Cardiac atrium fibroblast (primary cell): ENCODE results near the gene OR4F6. TPM values are rescaled to one million over a fixed set of nuclear protein-coding genes. Genes with fewer than 3 reads are reported as not detected.

Experiments
- total RNA-seq: library from RNA; depleted of rRNA; stranded (reverse); fragments of >200 nt; gene quantifications from 2 replicates; pipeline ENCODE4 v1.2.3, GENCODE V29; 2015

OR4F6 gene, protein sequence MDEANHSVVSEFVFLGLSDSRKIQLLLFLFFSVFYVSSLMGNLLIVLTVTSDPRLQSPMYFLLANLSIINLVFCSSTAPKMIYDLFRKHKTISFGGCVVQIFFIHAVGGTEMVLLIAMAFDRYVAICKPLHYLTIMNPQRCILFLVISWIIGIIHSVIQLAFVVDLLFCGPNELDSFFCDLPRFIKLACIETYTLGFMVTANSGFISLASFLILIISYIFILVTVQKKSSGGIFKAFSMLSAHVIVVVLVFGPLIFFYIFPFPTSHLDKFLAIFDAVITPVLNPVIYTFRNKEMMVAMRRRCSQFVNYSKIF
- total RNA-seq, result not detected in 2 replicates

DNA sequence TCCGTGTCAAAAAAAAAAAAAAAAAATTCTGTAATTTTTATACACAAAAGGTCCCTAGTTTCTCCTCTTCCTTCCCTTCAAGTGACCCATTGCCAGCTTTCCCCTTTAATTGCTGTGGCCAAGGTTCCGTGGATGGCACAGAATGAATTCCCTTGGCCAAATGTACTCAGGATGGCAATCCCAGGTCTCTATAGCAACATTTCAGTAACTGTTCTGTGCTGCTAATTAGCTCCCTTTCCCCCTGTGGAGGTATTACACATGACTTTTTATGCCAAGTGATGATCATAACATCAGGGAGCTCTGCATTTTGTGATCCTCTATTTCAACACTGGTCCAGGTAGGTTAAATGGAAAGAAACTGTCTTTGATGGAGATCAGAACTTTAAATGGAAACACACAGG lies at the start of gene OR4F6:
Gene OR4F6, plus strand, starts transcription at position 301 of the 400 bp plus-strand sequence. CDS start 2,211 bp downstream, outside the sequence.

DNA sequence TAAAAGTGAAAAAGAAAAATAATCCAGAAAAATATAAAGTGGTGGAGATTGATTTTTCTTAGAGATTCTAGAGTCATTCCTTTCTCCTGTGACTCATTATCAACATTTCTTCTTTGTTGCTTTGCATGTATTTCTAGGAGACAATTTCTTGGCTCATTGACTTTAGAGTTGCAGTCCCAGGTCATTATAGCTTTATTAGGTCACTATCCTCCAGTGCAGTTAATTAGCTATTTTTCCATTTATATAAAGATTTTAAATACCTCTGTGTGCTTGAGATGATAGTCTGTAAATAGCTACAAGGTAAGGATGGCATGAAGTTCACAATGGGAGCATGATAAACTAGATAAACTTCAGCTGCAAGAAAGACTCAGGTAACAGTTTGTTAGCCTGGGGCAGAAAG lies 8.6 kb downstream of the OR4F6 start, which contains the start of gene OR4F15:
Gene OR4F15, plus strand, starts transcription at position 301 of the 400 bp plus-strand sequence. CDS start 5,985 bp downstream, outside the sequence.

Other genes starting within 250 kb of the OR4F6 start
- gene TM2D3, start 151.1 kb upstream of the OR4F6 start, total RNA-seq, result 21.3 and 28.0 TPM in 2 replicates
- gene TARS3, start 79.0 kb upstream of the OR4F6 start, total RNA-seq, result 3.1 and 4.7 TPM in 2 replicates
- not detected in 2 replicates for gene OR4F15, start 8.7 kb downstream of the OR4F6 start, total RNA-seq